ENCODE data around the gene PRR5L.

DNA sequence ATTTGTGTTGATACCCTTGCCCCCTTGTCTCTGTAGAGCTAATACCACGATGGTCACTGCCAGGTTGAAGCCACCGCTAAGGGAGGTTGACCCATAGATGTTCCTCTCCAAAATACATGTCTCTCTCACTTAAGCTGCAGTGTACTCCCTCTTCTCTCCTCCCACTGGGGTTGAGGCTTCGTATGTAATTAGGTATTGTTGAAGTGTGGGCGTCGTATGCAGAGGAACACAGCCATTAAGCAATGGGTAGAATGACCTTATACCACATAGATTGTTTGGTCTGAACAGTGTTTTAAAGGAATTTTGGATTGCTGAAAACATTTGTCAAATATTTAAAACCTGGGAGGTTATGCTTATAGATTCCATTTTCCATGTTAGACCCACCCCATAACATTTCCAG, 142.0 kb downstream of the PRR5L start:
- TF ChIP-seq, protein P1, sequence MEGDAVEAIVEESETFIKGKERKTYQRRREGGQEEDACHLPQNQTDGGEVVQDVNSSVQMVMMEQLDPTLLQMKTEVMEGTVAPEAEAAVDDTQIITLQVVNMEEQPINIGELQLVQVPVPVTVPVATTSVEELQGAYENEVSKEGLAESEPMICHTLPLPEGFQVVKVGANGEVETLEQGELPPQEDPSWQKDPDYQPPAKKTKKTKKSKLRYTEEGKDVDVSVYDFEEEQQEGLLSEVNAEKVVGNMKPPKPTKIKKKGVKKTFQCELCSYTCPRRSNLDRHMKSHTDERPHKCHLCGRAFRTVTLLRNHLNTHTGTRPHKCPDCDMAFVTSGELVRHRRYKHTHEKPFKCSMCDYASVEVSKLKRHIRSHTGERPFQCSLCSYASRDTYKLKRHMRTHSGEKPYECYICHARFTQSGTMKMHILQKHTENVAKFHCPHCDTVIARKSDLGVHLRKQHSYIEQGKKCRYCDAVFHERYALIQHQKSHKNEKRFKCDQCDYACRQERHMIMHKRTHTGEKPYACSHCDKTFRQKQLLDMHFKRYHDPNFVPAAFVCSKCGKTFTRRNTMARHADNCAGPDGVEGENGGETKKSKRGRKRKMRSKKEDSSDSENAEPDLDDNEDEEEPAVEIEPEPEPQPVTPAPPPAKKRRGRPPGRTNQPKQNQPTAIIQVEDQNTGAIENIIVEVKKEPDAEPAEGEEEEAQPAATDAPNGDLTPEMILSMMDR (IDR thresholded peaks at IDR 0.05) = no peak
- no peak for TF ChIP-seq POLR2A (IDR thresholded peaks at IDR 0.05)
